Smooth muscle cell (in vitro differentiated cells): ENCODE results near the gene PSMB9. TPM values are rescaled to one million over a fixed set of nuclear protein-coding genes. Genes with fewer than 3 reads are reported as not detected.

Experiments used
- DNase-seq: peaks from one replicate; lab custom pipeline; 2025; ENCODE audit not compliant: unreplicated experiment; lab: John Stamatoyannopoulos, UW
- H2AFZ ChIP-seq: fragments of 200-600 bp; sonication (generic); 2 replicates; pipeline ENCODE4 v1.6.0; 2016; ENCODE audit warnings: antibody characterized with exemption, low read depth, mild to moderate bottlenecking
- H3F3A ChIP-seq: fragments of 200-600 bp; sonication (generic); 2 replicates; pipeline ENCODE4 v1.6.0; 2017; ENCODE audit warnings: antibody characterized with exemption, low read depth
- H3K27ac ChIP-seq: fragments of 200-600 bp; sonication (generic); 2 replicates; pipeline ENCODE4 v1.5.1; 2016; ENCODE audit warnings: low read depth, mild to moderate bottlenecking
- H3K27me3 ChIP-seq: fragments of 200-600 bp; sonication (generic); 2 replicates; pipeline ENCODE4 v1.6.1; 2016; ENCODE audit warnings: low read depth, mild to moderate bottlenecking
- H3K36me3 ChIP-seq: fragments of 200-600 bp; sonication (generic); 2 replicates; pipeline ENCODE4 v1.5.1; 2016; ENCODE audit warnings: low read depth
- H3K4me1 ChIP-seq: fragments of 200-600 bp; sonication (generic); 2 replicates; pipeline ENCODE4 v1.5.1; 2016; ENCODE audit warnings: low read depth
- H3K4me2 ChIP-seq: fragments of 200-600 bp; sonication (generic); 2 replicates; pipeline ENCODE4 v1.6.0; 2016; ENCODE audit warnings: mild to moderate bottlenecking
- H3K4me3 ChIP-seq: fragments of 200-600 bp; sonication (generic); 2 replicates; pipeline ENCODE4 v1.5.1; 2016; ENCODE audit warnings: mild to moderate bottlenecking
- H3K79me2 ChIP-seq: fragments of 200-600 bp; sonication (generic); 2 replicates; pipeline ENCODE4 v1.6.0; 2016; ENCODE audit warnings: low read depth, mild to moderate bottlenecking
- H3K9ac ChIP-seq: fragments of 200-600 bp; sonication (generic); 2 replicates; pipeline ENCODE4 v1.6.0; 2016; ENCODE audit warnings: low read depth
- H3K9me3 ChIP-seq: fragments of 200-600 bp; sonication (generic); replicated peaks from 2 replicates; pipeline ENCODE4 v1.5.1; 2016; ENCODE audit warnings: low read depth
- H4K20me1 ChIP-seq: fragments of 200-600 bp; sonication (generic); 2 replicates; pipeline ENCODE4 v1.6.0; 2016; ENCODE audit warnings: low read depth
- WGBS: methylation state at CpG from one replicate; pipeline ENCODE4 v1.1.7; 2016; ENCODE audit warnings: low lambda C conversion rate; 5-methylcytosine and 5-hydroxymethylcytosine counted together
- polyA plus RNA-seq: library from polyadenylated mRNA; unstranded; fragments of >200 nt; fragmentation: Nextera tagmentation; extraction: Ambion mirVana; gene quantifications from 2 replicates; pipeline ENCODE4 v1.2.1, GENCODE V29; 2016
- total RNA-seq: library from RNA; depleted of rRNA; stranded (reverse); fragments of >200 nt; gene quantifications from 2 replicates; pipeline ENCODE4 v1.2.3, GENCODE V29; 2014
- TF ChIP-seq, protein P1 (sequence below): fragments of 200-600 bp; sonication (generic); IDR thresholded peaks from 2 replicates; pipeline ENCODE4 v1.5.1; 2017; ENCODE audit warnings: borderline replicate concordance, mild to moderate bottlenecking, antibody characterized with exemption; ENCODE audit not compliant: insufficient read depth, poor library complexity, severe bottlenecking

Gene PSMB9
- total and polyA plus RNA-seq, 2 experiments from 2014 or later = 2.2 TPM; not detected in 1

GRCh38 chr6:32847004-32847403, 7.0 kb upstream of the PSMB9 start:
- Histone ChIP-seq H3K4me3 (no peak overlapping the region), H3F3A (no peaks in the 10 kb centered on the region), H3K9me3 (no peaks in the 10 kb centered on the region), H3K27ac (no peak overlapping the region), H3K9ac (no peak overlapping the region), H4K20me1 (no peaks in the 10 kb centered on the region), H3K27me3 (peaks cover 72% of the 10 kb centered on the region), H3K4me2 (no peak overlapping the region), H3K79me2 (no peaks in the 10 kb centered on the region), H3K4me1 (no peaks in the 10 kb centered on the region), H2AFZ (no peak overlapping the region), H3K36me3 (no peaks in the 10 kb centered on the region)
- WGBS = 90% methylated on average over 10 of the region's 10 CpGs
- TF ChIP-seq, protein P1, sequence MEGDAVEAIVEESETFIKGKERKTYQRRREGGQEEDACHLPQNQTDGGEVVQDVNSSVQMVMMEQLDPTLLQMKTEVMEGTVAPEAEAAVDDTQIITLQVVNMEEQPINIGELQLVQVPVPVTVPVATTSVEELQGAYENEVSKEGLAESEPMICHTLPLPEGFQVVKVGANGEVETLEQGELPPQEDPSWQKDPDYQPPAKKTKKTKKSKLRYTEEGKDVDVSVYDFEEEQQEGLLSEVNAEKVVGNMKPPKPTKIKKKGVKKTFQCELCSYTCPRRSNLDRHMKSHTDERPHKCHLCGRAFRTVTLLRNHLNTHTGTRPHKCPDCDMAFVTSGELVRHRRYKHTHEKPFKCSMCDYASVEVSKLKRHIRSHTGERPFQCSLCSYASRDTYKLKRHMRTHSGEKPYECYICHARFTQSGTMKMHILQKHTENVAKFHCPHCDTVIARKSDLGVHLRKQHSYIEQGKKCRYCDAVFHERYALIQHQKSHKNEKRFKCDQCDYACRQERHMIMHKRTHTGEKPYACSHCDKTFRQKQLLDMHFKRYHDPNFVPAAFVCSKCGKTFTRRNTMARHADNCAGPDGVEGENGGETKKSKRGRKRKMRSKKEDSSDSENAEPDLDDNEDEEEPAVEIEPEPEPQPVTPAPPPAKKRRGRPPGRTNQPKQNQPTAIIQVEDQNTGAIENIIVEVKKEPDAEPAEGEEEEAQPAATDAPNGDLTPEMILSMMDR = no peak
- DNase-seq = no peak

DNA sequence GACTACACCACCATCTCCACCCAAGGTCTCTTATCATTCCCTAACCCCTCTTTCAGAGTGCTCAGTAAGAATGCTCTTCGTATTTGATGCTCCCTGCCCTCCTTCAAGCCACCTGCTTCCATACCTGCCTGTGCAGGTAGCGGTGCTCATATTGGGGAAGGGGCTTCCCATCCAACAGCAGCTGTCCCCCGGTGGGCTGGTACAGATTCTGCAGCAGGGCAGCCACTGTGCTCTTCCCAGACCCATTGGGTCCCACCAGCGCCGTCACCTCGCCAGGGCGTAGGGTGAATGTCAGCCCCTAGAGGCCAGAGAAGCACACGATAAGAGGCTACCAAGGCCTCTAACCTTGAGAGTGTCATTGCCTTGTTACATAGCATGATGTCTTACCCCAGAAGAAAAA, 6.2 kb upstream of the PSMB9 start:
- Histone ChIP-seq H4K20me1 (no peaks in the 10 kb centered on the region), H3K36me3 (no peaks in the 10 kb centered on the region)

DNA sequence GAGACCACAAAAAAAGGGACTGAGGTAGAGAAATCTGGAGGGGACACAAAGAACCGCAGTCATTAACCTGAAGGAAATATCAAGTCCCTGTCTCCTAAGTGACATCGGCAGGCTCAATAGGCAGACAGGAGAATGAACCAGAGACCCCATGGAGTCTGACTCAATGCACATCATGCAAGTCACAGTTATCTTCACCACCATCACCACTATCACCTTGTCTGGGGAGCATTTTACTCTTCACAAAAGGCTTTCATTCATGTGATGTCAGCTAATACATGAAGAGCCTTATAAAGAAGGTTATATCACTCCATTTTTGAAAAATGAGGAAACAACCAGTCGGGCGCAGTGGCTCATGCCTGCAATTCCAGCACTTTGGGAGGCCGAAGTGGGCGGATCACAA, 4.9 kb upstream of the PSMB9 start:
- H3K36me3 ChIP-seq = no peaks in the 10 kb centered on the region
- 81% methylated on average over 6 of the region's 6 CpGs for WGBS
- H3K27ac ChIP-seq = no peak overlapping the region

More for the DNA sequence above, 6.2 kb upstream of the PSMB9 start:
- H3K4me1 ChIP-seq = no peaks in the 10 kb centered on the region
- DNase-seq = no peak
- no peak overlapping the region for H3K9ac ChIP-seq
- no peak overlapping the region for H3K4me2 ChIP-seq
- H3K9me3 ChIP-seq = no peaks in the 10 kb centered on the region
- no peaks in the 10 kb centered on the region for H3K79me2 ChIP-seq
- H3K27ac ChIP-seq = no peak overlapping the region
- 90% methylated on average over 8 of the region's 8 CpGs for WGBS
- no peak overlapping the region for H2AFZ ChIP-seq
- TF ChIP-seq, protein P1 = no peak
- H3K4me3 ChIP-seq = no peak overlapping the region
- peaks cover 72% of the 10 kb centered on the region for H3K27me3 ChIP-seq
- no peaks in the 10 kb centered on the region for H3F3A ChIP-seq

DNA sequence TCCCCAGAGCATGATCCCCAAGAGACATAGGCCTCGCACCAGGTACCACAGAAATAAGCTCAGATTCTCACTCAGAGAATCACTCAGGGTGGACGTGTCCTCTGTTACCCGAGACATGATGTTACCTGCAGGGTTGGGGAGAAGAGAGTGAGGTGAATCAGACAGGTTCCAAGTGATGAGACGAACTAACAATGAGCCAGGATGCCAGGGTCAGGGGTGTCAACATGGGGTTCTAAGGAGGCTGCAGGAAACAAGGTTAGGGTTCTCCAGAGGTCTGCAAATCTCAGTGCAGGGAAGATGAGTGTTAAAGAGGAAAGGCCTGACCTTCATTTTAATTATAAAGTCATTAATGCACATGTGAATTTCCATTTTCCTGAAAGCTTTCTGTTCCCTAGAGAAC, 3.0 kb upstream of the PSMB9 start:
- H2AFZ ChIP-seq = no peak overlapping the region
- TF ChIP-seq, protein P1 = no peak
- H3K36me3 ChIP-seq = no peaks in the 10 kb centered on the region
- 86% methylated on average over 4 of the region's 4 CpGs for WGBS
- H3K4me2 ChIP-seq = no peak overlapping the region
- no peak overlapping the region for H3K9ac ChIP-seq
- DNase-seq = no peak
- H3K4me3 ChIP-seq = no peak overlapping the region
- H3K79me2 ChIP-seq = no peaks in the 10 kb centered on the region
- no peaks in the 10 kb centered on the region for H3F3A ChIP-seq
- no peaks in the 10 kb centered on the region for H4K20me1 ChIP-seq
- H3K27me3 ChIP-seq = peaks cover 62% of the 10 kb centered on the region
- no peaks in the 10 kb centered on the region for H3K9me3 ChIP-seq
- no peaks in the 10 kb centered on the region for H3K4me1 ChIP-seq
- no peak overlapping the region for H3K27ac ChIP-seq

More for the DNA sequence above, 4.9 kb upstream of the PSMB9 start:
- Histone ChIP-seq H3K4me2 (no peak overlapping the region), H3K79me2 (no peaks in the 10 kb centered on the region), H3K27me3 (peaks cover 59% of the 10 kb centered on the region), H3K9me3 (no peaks in the 10 kb centered on the region), H3K9ac (no peak overlapping the region), H4K20me1 (no peaks in the 10 kb centered on the region), H3K4me3 (no peak overlapping the region), H2AFZ (no peak overlapping the region), H3K4me1 (no peaks in the 10 kb centered on the region), H3F3A (no peaks in the 10 kb centered on the region)
- DNase-seq = no peak
- TF ChIP-seq, protein P1 = no peak
